ENCODE measurements around the gene KIFC3. TPM values are rescaled to one million over a fixed set of nuclear protein-coding genes. Genes with fewer than 3 reads are reported as not detected.

KIFC3 gene
- total RNA-seq, 1 donor from 2014 or later, result not detected

- intact Hi-C loops (cut with micrococcal nuclease), result no loop called here
These were observed 58.8 kb downstream of the KIFC3 start for GRCh38 chr16:57743458-57743857.

GRCh38 chr16:57742543-57742942, 59.7 kb downstream of the KIFC3 start:
- intact Hi-C loops (cut with micrococcal nuclease), result no loop called here

- intact Hi-C loops (cut with micrococcal nuclease), result no loop called here
These were observed 60.6 kb downstream of the KIFC3 start for GRCh38 chr16:57741660-57742191.

GRCh38 chr16:57740423-57741071, 61.7 kb downstream of the KIFC3 start:
- intact Hi-C loops (cut with micrococcal nuclease), result no loop called here

- intact Hi-C loops (cut with micrococcal nuclease), result loop anchor here (5.0 to 10.0 kb wide), 3 partner anchors 808 to 1545 kb away; partner anchors contain the start of genes GNAO1, HERPUD1 and MT2A
These were observed 62.4 kb downstream of the KIFC3 start for GRCh38 chr16:57739756-57740422.

- intact Hi-C loops (cut with micrococcal nuclease), result loop anchor here (5.0 to 10.0 kb wide), 3 partner anchors 807 to 1544 kb away; partner anchors contain the start of genes GNAO1, HERPUD1 and MT2A
These were observed 63.4 kb downstream of the KIFC3 start for GRCh38 chr16:57738844-57739243.

GRCh38 chr16:57736419-57737351, 65.6 kb downstream of the KIFC3 start:
- intact Hi-C loops (cut with micrococcal nuclease), result loop anchor here (5.0 to 10.0 kb wide), 3 partner anchors 804 to 1542 kb away; partner anchors contain the start of genes GNAO1, HERPUD1 and MT2A

- intact Hi-C loops (cut with micrococcal nuclease), result loop anchor here (1.0 to 10.0 kb wide), 22 partner anchors 21 to 1541 kb away; partner anchors contain the start of genes ARL2BP, CCDC102A, CFAP20 and CIAPIN1
These were observed 66.4 kb downstream of the KIFC3 start, which contains the start of gene KATNB1 for GRCh38 chr16:57735755-57736418. Gene KATNB1 (plus strand): TSS chr16:57735770. CDS start chr16:57737244, 1,474 bp downstream.

GRCh38 chr16:57734925-57735754, 67.2 kb downstream of the KIFC3 start:
- intact Hi-C loops (cut with micrococcal nuclease), result loop anchor here (1.0 to 10.0 kb wide), 22 partner anchors 22 to 1540 kb away; partner anchors contain the start of genes ARL2BP, CCDC102A, CFAP20 and CIAPIN1

GRCh38 chr16:57734308-57734924, 67.9 kb downstream of the KIFC3 start:
- intact Hi-C loops (cut with micrococcal nuclease), result loop anchor here (2.0 to 10.0 kb wide), 2 partner anchors 548 to 1540 kb away; partner anchors contain the start of genes GNAO1, PSME3IP1 and RSPRY1

GRCh38 chr16:57732714-57733113, 69.6 kb downstream of the KIFC3 start:
- intact Hi-C loops (cut with micrococcal nuclease), result loop anchor here (10.0 kb wide), 1 partner anchor 1538 kb away; the partner anchor contains the start of gene GNAO1

GRCh38 chr16:57732037-57732436, 70.3 kb downstream of the KIFC3 start:
- intact Hi-C loops (cut with micrococcal nuclease), result loop anchor here (10.0 kb wide), 1 partner anchor 1537 kb away; the partner anchor contains the start of gene GNAO1

- intact Hi-C loops (cut with micrococcal nuclease), result loop anchor here (10.0 kb wide), 1 partner anchor 1536 kb away; the partner anchor contains the start of gene GNAO1
These were observed 71.2 kb downstream of the KIFC3 start for GRCh38 chr16:57730771-57731730.

- intact Hi-C loops (cut with micrococcal nuclease), result loop anchor here (10.0 kb wide), 1 partner anchor 1535 kb away; the partner anchor contains the start of gene GNAO1
These were observed 72.4 kb downstream of the KIFC3 start for GRCh38 chr16:57729852-57730251.

GRCh38 chr16:57729182-57729484, 73.2 kb downstream of the KIFC3 start:
- intact Hi-C loops (cut with micrococcal nuclease), result no loop called here

GRCh38 chr16:57728336-57729181, 73.7 kb downstream of the KIFC3 start:
- intact Hi-C loops (cut with micrococcal nuclease), result no loop called here

- intact Hi-C loops (cut with micrococcal nuclease), result no loop called here
These were observed 74.7 kb downstream of the KIFC3 start for GRCh38 chr16:57727610-57728009.

All from T-helper 1 cell treated with Interleukin-12 subunit alpha and Interleukin-12 subunit beta and Interleukin-4 antibody, amounts not matched to agents 30 ng/mL and 1 ng/mL, for 36 hours (primary cell).